Effector CD4-positive, alpha-beta T cell (primary cell): ENCODE data around the gene PTGS1.
"Not testable (repeated sequence)": the region's sequence is repeated elsewhere in the genome, so short reads cannot be mapped to it uniquely, and the experiment has no call there.

Experiments used
- DNase-seq: peaks from one replicate; pipeline ENCODE4 v3.0.0-alpha.2; 2020

The PTGS1 gene

DNA sequence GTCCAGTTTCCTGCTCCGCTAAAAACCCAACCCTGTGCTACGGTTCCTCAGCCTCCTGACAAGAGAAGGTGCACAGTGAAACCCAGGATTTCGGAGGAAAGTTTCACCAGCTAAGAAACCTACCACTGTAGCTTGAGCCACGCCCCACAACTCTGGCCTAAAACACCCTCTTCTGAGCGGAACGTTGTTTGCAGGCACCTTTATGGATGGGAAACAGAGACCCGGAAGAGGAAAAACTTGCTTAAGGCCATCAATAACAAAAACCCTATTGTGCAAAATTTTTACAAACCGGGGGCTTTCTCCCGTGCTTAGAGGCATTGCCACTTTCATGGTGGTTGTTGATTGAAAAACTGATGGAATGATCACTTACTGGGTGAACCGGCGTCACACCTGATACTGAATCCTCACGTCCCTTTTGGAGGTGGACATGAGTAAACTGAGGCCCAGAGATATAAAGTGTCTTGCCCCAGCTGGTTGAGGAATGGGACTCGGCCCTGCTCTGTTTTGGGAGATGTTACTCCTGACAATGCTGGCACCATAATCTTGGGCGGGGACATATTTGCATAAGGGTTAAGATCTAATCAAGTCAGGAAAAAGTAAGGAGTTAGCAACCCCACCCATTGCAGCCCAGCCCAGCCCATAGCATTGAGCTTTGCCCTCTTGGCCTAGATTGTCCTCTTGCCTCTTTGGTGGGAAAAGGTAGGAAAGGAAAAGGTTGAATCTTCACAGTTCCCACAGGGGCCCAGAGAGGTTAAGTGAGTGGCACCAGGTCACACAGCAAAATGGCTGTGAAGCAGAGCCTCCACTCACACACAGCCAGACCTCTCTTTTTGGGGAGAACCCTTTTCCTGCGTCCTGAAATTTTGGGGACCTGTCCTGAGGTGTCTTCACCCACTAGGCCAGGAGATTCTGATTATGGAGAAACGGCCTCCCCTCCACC lies 23.2 kb upstream of the PTGS1 start:
- no peak for DNase-seq

DNA sequence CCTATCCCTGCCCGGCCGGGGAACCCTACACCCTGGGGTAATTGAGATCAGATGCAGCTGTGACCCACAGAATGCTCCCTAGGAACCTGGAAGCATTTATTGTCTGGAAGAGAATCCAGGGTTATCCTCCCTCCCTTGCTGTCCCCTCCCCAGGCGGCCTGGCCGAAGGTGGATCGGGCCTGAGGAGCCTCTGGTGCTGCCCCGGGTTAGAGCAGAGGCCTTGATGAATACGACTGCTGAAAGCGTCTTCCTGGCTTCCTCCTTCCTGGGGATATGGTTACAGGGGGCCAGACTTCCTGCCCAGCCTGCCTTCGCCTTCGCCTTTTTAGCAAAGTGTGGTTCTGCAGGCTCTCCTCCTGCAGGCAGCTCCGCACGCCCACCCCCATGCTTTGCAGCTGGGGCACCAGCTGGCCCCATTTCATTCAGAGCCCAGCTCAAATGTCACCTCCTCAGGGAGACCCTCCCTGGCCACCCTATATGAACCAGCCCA lies 22.5 kb upstream of the PTGS1 start:
- no peak for DNase-seq

DNA sequence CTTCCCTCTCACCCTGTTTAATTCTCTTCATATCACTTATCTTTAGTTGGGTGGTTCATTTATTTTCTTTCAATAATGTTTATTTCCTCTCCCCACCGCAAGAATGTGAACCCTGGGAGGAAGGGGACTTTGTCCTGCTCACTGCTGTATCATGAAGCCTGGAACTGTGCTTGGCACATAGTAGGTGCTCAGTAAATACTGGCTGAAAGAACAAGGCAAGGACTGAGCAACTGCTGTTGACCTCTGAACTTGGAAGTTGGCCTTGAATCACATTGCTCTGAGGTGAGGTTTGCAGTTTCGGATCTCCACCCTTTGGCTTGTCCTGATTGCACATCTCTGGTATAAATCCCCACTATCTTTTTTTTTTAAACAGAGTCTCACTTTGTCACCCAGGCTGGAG lies 22.0 kb upstream of the PTGS1 start:
- no peak for DNase-seq

DNA sequence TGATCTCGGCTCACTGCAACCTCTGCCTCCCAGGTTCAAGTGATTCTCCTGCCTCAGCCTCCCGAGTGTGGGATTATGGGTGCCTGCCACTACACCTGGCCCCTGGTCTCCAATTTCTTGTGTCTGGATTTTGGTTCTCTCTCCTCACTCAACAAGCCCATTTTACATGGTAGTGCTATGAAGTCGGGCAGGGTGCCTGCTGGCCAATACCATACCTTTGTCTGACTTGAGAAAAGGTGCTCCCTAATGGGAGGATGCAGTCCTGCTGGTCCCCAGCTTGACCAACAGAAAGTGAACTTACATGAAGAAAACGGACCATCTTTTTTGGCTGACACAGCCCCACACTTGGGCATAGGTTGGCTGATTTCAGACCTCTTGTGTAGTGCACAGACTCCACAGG lies 21.6 kb upstream of the PTGS1 start:
- DNase-seq, result no peak

DNA sequence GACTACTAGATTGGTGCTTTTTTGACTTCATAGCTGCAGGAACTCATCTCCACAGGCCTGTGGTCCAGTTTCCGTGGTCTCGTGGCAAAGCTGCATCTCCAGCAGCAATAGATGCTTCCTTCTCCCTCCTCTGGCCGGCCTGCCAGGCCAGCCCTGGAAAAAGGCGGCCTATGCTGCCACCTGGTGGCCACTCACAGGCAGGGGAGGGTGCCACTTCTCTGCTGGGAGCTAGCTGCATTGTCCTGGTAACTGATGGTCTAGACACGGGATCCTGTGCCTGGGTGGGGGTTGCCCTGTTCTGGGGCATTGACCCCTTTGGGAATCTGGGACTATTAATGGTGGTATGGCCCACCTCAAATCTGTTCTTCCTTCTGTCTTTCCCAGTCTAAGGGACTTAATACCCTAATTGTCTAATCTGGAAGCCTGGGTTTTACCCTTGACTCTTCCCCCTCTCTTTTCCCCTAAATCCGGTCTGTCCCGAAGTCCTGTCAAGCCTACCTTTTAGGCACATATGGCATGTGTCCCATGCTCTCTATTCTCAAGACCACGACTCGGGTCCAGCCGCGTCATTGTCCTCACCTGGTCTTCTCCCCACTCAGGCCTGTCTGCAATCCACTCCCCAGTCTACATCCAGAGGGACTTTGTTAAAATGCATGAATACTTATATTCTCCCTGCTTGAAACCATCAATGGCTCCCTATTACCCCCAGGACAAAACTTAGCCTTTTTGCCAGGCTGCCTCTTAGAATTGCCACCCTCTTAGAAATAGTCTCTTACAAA lies 20.1 kb upstream of the PTGS1 start:
- DNase-seq, result peak; percentile 71

GRCh38 chr9:122354536-122355199 lies 16.2 kb upstream of the PTGS1 start:
- no peak for DNase-seq

DNA sequence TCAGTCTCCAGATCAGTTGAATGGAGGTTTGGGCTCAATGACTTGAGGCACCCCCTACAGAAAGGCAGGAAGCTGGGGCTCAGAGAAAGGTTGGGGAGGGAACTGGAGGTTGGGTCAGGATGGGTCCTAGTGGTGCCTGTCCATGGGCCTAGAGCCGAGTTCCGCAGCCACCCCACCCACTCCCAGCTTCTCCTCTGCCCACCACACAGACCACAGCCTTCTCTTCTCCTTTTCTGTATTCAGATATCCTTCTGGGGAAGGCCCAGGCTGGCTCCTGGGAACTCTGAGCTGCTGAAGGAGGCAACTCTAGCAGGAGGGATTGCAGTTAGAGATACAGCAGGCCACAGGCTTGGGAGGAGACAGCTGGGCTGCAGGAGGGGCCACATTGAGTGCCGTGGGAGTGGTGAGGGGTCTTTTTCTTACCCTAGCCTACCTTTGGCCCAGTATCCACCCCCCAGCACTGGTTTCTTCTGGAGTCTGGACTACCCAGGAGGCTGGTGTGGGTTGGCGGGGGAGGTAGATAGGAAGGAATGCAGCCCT lies 15.4 kb upstream of the PTGS1 start:
- no peak for DNase-seq

GRCh38 chr9:122356627-122357026 lies 14.2 kb upstream of the PTGS1 start:
- DNase-seq, result no peak

GRCh38 chr9:122360891-122361290 lies 9.9 kb upstream of the PTGS1 start:
- no peak for DNase-seq

GRCh38 chr9:122363131-122363530 lies 7.7 kb upstream of the PTGS1 start:
- DNase-seq, result not testable (repeated sequence)

DNA sequence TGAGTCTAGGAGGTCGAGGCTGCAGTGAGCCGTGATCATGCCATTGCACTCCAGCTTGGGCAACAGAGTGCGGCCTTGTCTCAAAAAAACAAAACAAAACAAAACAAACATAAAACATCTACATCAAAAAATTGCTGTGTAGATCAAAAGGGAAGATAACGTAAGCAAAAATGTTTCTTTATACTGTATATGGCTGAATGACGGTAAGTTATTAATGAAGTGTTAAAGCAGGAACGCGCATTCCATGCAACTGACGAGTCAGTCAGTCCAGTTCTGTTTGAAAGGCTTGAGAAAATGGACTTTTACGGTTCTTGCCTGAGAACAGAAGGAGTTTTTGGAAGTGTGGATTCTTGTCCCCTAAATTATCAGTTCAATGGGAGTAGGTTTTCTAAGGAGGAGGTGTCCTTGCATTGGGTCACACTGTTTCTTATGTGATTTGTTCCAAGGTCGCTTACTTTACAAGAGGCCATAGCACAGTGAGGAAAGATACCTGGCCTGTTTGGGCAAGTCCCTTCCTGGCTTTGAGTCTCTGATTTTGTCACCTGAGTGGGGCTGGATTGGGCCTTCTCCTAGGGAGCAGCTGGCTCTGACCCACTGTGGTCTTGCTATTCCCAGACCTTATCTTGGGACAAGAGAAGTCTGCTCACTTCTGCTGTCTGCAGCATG lies 6.6 kb upstream of the PTGS1 start:
- DNase-seq, result no peak

- no peak for DNase-seq
Observed at GRCh38 chr9:122364783-122365150, 6.1 kb upstream of the PTGS1 start.

DNA sequence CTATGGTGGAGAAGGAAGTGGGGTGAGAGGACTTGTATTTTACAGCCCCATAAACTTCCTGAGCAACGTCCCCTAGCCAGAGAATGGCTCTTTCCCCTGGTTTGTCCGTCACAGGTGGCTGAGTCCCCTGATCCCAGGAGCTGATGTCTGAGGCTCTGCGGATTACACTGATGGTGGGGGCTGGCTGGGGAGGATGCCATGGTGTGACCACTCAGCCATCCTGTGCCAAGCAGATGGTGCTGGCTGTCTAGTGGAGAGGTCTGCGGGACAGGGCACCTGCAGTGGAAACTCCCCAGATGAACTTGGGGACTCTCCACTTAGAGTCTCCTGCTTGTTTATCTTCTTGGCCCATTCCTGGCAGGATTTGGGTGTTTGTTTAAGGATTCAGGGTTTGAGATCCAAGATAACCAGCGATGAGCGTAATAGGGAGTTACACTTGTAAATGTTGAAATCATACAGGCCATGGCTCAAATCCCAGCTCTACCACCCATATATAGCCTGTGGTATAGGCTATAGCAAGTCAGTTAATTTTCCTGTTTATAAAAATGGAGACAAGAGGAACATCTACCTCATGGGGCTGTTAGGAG lies 4.7 kb upstream of the PTGS1 start:
- DNase-seq, result no peak

DNA sequence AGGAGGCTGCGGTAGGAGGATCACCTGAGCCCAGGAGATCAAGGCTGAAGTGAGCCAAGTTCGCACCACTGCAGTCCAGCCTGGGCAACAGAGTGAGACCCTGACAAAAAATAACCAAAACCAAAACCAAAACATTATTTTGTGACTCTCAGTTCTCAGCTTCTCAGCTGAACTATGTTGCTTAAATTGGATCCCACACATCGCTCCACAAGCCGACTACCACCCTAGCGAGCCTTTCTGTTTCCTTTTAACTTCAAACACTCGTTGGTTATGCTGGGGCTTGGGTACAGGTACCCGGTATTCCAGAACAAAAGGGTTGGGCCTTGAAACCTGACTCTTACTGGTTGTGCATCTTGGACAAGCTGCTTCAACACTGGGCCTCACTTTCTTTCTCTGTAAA lies 3.8 kb upstream of the PTGS1 start:
- DNase-seq, result no peak

- no peak for DNase-seq
Observed at GRCh38 chr9:122367774-122368460, 2.9 kb upstream of the PTGS1 start.

DNA sequence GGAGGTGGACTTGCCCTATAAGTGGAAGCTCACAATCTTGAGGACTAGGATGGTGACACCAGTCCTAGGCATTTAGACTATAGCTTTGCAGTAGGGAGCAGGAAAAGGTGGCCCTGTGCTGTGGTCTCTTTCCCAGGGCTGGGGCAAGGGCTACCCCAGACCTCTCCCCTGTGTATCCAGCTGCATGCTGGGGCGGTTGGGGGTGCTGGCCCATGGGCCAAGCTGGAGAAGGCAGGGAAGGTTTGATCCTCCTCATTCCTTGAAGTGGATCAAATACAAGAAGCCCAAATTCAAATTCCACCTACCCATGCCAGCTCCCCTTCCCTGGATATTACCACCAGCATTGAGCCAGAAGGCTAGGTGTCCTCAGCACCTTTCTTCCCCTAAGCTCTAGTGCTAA lies 2.2 kb upstream of the PTGS1 start:
- no peak for DNase-seq

DNA sequence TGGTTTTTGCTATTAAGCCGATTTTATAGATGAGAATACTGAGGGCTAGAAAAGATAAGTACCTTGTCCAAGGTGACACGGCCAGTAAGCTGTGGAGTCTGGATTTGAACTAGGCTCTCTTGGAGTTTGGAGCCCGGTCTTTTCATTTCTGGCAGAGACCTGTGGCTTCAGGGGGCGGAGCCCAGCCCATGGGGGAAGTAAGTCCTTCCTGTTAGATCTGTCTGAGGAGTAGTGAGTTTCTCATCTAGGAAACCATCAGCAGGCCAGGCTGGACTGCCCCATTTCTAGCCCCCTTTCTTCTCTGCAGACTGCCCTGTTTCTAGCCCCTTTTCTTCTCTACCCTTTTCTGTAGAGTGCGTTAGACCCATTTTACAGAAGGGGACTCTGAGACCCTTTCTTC lies 521 bp upstream of the PTGS1 start:
- DNase-seq, result no peak

DNA sequence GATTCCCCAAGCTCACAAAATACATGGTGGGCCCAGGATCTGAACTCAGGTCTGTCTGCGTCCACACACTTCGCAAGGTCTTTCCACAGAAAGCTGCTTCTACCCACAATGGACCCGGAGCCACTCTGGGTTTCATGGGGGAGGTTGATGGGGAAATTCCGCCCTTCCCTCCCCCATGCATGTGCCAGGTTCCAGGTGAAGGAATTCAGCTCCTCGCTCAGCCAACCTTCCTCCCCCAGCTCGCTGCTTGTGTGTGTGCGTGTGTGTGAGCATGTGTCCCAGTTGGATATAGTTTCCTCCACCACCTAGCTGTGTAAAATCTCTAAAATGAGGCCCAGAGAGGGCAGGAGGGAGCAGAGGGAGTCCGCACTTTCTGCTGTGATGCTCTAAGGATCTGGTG lies 1.0 kb downstream of the PTGS1 start:
- no peak for DNase-seq

DNA sequence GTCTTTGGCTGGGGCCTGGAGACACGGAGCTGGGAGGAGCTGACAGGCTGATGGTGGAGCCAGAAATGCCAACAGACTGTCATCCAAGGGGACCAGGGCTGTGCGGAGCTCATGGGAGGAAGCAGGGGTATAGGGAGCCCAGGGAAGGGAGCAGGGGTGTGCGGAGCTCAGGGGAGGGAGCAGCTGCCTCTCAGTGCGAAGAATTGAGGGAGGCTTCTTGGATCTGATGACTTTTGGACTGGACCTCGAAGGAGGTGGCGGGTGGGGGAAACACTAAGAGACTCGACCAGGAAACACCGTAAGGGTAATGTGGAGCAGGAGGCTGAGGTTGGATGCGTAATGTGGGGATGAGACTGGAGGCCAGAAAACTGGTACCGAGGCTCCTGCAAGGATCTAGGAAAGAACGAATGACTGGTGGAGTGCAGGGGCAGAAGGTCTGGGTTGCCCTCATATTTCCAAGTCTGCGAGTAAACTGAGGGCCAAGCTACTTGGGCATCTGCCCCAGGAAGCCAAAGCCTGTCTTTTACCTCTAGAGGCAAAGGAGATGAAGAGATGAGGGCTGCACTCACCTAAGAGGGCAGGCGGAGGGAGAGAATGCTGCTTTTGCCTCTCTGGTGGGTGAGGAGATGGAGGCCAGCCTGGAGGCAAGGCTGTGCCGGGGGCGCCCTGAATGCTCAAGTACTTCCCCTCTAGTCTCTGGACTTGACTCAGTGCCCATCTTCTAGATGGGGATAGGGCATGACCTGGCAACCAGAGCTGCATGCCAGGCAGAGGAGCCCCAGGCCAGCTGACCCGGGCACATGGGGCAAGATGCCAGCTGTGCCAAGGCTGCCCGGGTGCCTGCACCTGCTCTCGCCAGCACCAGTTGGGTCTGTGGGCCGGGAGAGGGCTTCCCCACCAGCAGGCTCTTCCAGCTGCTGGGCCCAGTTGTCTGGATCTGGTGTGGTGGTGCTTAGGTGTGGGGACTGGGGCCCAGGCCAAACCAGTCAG lies 2.3 kb downstream of the PTGS1 start:
- DNase-seq, result no peak

- DNase-seq, result no peak
Observed at GRCh38 chr9:122374885-122375420, 4.1 kb downstream of the PTGS1 start.
